Endothelial cell of umbilical vein (primary cell): Measurements from ENCODE around the gene DHRS12. TPM values are rescaled to one million over a fixed set of nuclear protein-coding genes. Genes with fewer than 3 reads are reported as not detected.

Experiments
- BruUV-seq: library from RNA; stranded (reverse); fragments of 400-500 nt; replicated peaks from 2 replicates; lab custom pipeline; 2021; lab: Mats Ljungman, UMichigan
- CTCF ChIA-PET: fragments of 300-600, 350-600 bp; sonication (Branson Sonifier 250); formaldehyde crosslinking; loops from one replicate; lab custom pipeline; 2021; ENCODE audit warnings: antibody characterized with exemption, inconsistent platforms; lab: Charles Lee
- POLR2A ChIA-PET: fragments of 300-600, 350-600 bp; sonication (Branson Sonifier 250); formaldehyde crosslinking; loops from one replicate; lab custom pipeline; 2021; ENCODE audit warnings: antibody characterized with exemption, inconsistent platforms; lab: Charles Lee
- DNase-seq: peaks from one replicate; pipeline ENCODE4 v3.0.0-alpha.2; 2011; ENCODE audit warnings: low read depth, low spot score
- FAIRE-seq: peaks from 2 replicates; lab custom pipeline; 2011; peaks lifted over from hg19 to GRCh38; lab: Jason Lieb, UNC
- H2AFZ ChIP-seq: 2 replicates; pipeline ENCODE4 v1.6.0; 2012; ENCODE audit warnings: low read depth, low read length, control low read depth, inconsistent platforms
- H3K27ac ChIP-seq: 2 replicates; pipeline ENCODE4 v1.5.1; 2011; ENCODE audit warnings: low read depth, mild to moderate bottlenecking, control low read depth, low read length, moderate library complexity; ENCODE audit not compliant: insufficient read depth
- H3K27me3 ChIP-seq, 2 experiments: 2 replicates each; pipeline versions ENCODE4 v1.6.0 to v1.6.1; 2011; ENCODE audit warnings: low read length in 2 of 2, mixed read lengths in 1 of 2; ENCODE audit not compliant: control insufficient read depth in 2 of 2, insufficient read depth in 2 of 2
- H3K36me3 ChIP-seq, 2 experiments: 2 replicates in 1 of 2; 3 replicates in 1 of 2; pipeline ENCODE4 v1.5.1; 2011; ENCODE audit warnings: low read length in 2 of 2, mild to moderate bottlenecking in 1 of 2, moderate library complexity in 1 of 2; ENCODE audit not compliant: control insufficient read depth in 2 of 2, insufficient read depth in 2 of 2; ENCODE audit errors: extremely low read depth in 1 of 2
- H3K4me1 ChIP-seq: 3 replicates; pipeline ENCODE4 v1.5.1; 2011; ENCODE audit warnings: mild to moderate bottlenecking, low read length; ENCODE audit not compliant: control insufficient read depth, insufficient read depth; ENCODE audit errors: extremely low read depth
- H3K4me2 ChIP-seq: 2 replicates; pipeline ENCODE4 v1.6.1; 2011; ENCODE audit warnings: low read length, control low read depth, mixed read lengths; ENCODE audit not compliant: insufficient read depth
- H3K4me3 ChIP-seq, 3 experiments: fragments of 200-600 bp in 1 of 3; sonication (generic), shearing (Covaris generic) in 1 of 3; replicated peaks in 1 of 3; 2 replicates each; pipeline ENCODE4 v1.5.1; 2011 to 2016; ENCODE audit warnings: control low read depth in 3 of 3, low read length in 3 of 3, mild to moderate bottlenecking in 2 of 3, inconsistent platforms in 1 of 3, low read depth in 1 of 3, moderate library complexity in 1 of 3; ENCODE audit not compliant: insufficient read depth in 1 of 3
- H3K79me2 ChIP-seq: 2 replicates; pipeline ENCODE4 v1.6.0; 2012; ENCODE audit warnings: low read length, inconsistent platforms; ENCODE audit not compliant: control insufficient read depth, insufficient read depth
- H3K9ac ChIP-seq: replicated peaks from 2 replicates; pipeline ENCODE3; 2011; ENCODE audit warnings: low read length, control low read depth; ENCODE audit not compliant: insufficient read depth; ENCODE audit errors: extremely low read depth
- H3K9me1 ChIP-seq: replicated peaks from 3 replicates; pipeline ENCODE4 v1.6.0; 2011; ENCODE audit warnings: mild to moderate bottlenecking, low read length; ENCODE audit not compliant: control insufficient read depth, insufficient read depth; ENCODE audit errors: extremely low read depth
- H3K9me3 ChIP-seq: replicated peaks from 2 replicates; pipeline ENCODE4 v1.5.1; 2012; ENCODE audit warnings: low read length, inconsistent platforms; ENCODE audit not compliant: control insufficient read depth, insufficient read depth
- H4K20me1 ChIP-seq: replicated peaks from 2 replicates; pipeline ENCODE3; 2011; ENCODE audit warnings: mild to moderate bottlenecking, low read length; ENCODE audit not compliant: control insufficient read depth, insufficient read depth; ENCODE audit errors: extremely low read depth
- EZH2 ChIP-seq: IDR thresholded peaks from 2 replicates; pipeline ENCODE4 v1.6.1; 2012; ENCODE audit warnings: borderline replicate concordance, low read depth, mild to moderate bottlenecking, moderate library complexity, low read length, inconsistent platforms; ENCODE audit not compliant: severe bottlenecking
- FOS ChIP-seq: IDR thresholded peaks from 2 replicates; pipeline ENCODE4 v1.6.1; 2011; ENCODE audit warnings: mild to moderate bottlenecking, low read length, moderate library complexity, borderline replicate concordance; ENCODE audit not compliant: insufficient read depth
- GATA2 ChIP-seq: IDR thresholded peaks from 2 replicates; pipeline ENCODE4 v1.7.0; 2011; ENCODE audit warnings: low read depth, mild to moderate bottlenecking, moderate library complexity, mixed read lengths, low read length; ENCODE audit not compliant: insufficient read length, insufficient read depth
- JUN ChIP-seq: IDR thresholded peaks from 2 replicates; pipeline ENCODE4 v1.6.1; 2011; ENCODE audit warnings: borderline replicate concordance, low read depth; ENCODE audit not compliant: insufficient read length, insufficient read depth
- MYC ChIP-seq: IDR thresholded peaks from one replicate; pipeline ENCODE4 v1.6.1; 2011; ENCODE audit warnings: mild to moderate bottlenecking, low read depth, low read length
- POLR2A ChIP-seq: IDR thresholded peaks from 2 replicates; pipeline ENCODE4 v1.6.1; 2012; ENCODE audit warnings: low read depth, mild to moderate bottlenecking, control low read depth, low read length
- POLR2AphosphoS5 ChIP-seq: IDR thresholded peaks from 2 replicates; pipeline ENCODE4 v1.6.1; 2012; ENCODE audit warnings: low read depth, mild to moderate bottlenecking, control low read depth, low read length, moderate library complexity; ENCODE audit not compliant: insufficient read depth
- dilution Hi-C: fragments of 300-500 bp; cut with MboI; formaldehyde crosslinking; loops from one replicate; pipeline ENCODE4 v1.15.0; 2019; ENCODE audit warnings: low sequenced_read_pairs; ENCODE audit not compliant: extremely low pct_ligation_motif_present
- intact Hi-C: fragments of 100-400 bp; cut with micrococcal nuclease; formaldehyde crosslinking; loops from one replicate; pipeline ENCODE4 v1.10.0; 2022
- polyA plus RNA-seq, 4 experiments: library from polyadenylated mRNA; depleted of rRNA in 3 of 4; stranded (reverse) in 3 of 4; unstranded in 1 of 4; fragments of >200 nt; gene quantifications; 2 replicates each; pipeline versions ENCODE4 v1.2.1 to v1.2.3, GENCODE V29; 2011 to 2012; ENCODE audit warnings: missing spikeins in 1 of 4
- total RNA-seq: library from RNA; stranded (reverse); gene quantifications from 2 replicates; pipeline ENCODE4 v1.2.3, GENCODE V29; 2021
- TF ChIP-seq, protein P1 (sequence below), 2 donors: IDR thresholded peaks; 1 replicate in 1 of 2; 2 replicates in 1 of 2; pipeline ENCODE4 v1.5.1; 2011; ENCODE audit warnings: low read length in 2 of 2, mild to moderate bottlenecking in 2 of 2, moderate library complexity in 2 of 2, control low read depth in 1 of 2, inconsistent platforms in 1 of 2, low read depth in 1 of 2; ENCODE audit not compliant: insufficient read depth in 1 of 2; ENCODE audit errors: extremely low read depth in 1 of 2
- TF ChIP-seq, protein P2 (sequence below): IDR thresholded peaks from 2 replicates; pipeline ENCODE4 v1.6.1; 2011; ENCODE audit not compliant: insufficient read depth, insufficient read length

The DHRS12 gene
- total and polyA plus RNA-seq, 2 donors (not counting 3 experiments of a cell fraction or from before 2014, with no cell fraction given), result 8.9 to 9.1 TPM

DNA sequence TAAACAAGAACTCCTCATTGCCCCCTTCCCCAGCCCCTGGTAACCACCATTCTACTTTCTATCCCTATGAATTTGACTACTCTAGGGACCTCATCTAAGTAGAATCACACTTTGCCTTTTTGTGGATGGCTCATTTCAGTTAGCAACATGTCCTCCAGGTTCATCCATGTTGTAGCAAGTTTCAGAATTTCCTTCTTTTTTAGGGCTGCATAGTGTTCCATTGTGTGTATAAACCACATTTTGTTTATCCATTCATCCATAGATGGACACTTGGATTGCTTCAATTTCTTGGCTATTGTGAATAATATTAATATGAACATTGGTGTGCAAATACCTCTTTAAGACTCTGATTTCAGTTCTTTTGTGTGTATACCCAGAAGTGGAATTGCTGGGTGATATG, 4.8 kb upstream of the DHRS12 start:
- Histone ChIP-seq H3K4me1 (peaks cover 19% of the 10 kb centered on the region), H3K9me3 (no peaks in the 10 kb centered on the region), H3K4me3 (no peak overlapping the region), H3K79me2 (no peaks in the 10 kb centered on the region), H3K27me3 (no peaks in the 10 kb centered on the region), H3K27ac (no peak overlapping the region), H3K9ac (no peak overlapping the region), H2AFZ (no peak overlapping the region), H3K9me1 (no peaks in the 10 kb centered on the region), H3K4me2 (no peak overlapping the region), H3K36me3 (no peaks in the 10 kb centered on the region), H4K20me1 (no peaks in the 10 kb centered on the region)
- dilution Hi-C loops, result no loop called here
- FAIRE-seq (no peak), DNase-seq (no peak)
- no TSS peak for BruUV-seq
- ChIA-PET CTCF (no interaction called here), POLR2A (no interaction called here)
- no peak for TF ChIP-seq JUN
- TF ChIP-seq EZH2, result no peak
- no peak for TF ChIP-seq FOS
- TF ChIP-seq, protein P1, sequence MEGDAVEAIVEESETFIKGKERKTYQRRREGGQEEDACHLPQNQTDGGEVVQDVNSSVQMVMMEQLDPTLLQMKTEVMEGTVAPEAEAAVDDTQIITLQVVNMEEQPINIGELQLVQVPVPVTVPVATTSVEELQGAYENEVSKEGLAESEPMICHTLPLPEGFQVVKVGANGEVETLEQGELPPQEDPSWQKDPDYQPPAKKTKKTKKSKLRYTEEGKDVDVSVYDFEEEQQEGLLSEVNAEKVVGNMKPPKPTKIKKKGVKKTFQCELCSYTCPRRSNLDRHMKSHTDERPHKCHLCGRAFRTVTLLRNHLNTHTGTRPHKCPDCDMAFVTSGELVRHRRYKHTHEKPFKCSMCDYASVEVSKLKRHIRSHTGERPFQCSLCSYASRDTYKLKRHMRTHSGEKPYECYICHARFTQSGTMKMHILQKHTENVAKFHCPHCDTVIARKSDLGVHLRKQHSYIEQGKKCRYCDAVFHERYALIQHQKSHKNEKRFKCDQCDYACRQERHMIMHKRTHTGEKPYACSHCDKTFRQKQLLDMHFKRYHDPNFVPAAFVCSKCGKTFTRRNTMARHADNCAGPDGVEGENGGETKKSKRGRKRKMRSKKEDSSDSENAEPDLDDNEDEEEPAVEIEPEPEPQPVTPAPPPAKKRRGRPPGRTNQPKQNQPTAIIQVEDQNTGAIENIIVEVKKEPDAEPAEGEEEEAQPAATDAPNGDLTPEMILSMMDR (IDR thresholded peaks at IDR 0.05; ENCODE audit: extremely low read depth in 1 of 2, insufficient read depth in 1 of 2, low read depth in 1 of 2, low read length in 2 of 2), result no peak
- no peak for TF ChIP-seq POLR2A
- TF ChIP-seq POLR2AphosphoS5, result no peak
- TF ChIP-seq, protein P2, sequence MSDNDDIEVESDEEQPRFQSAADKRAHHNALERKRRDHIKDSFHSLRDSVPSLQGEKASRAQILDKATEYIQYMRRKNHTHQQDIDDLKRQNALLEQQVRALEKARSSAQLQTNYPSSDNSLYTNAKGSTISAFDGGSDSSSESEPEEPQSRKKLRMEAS, result no peak
- TF ChIP-seq MYC, result no peak
- no peak for TF ChIP-seq GATA2
- intact Hi-C loops, result loop anchor here (10.0 kb wide), 1 partner anchor 646 kb away; the partner anchor contains the start of genes CKAP2 and VPS36
